Measurements from ENCODE around the gene DOCK6.

DOCK6 gene

DNA sequence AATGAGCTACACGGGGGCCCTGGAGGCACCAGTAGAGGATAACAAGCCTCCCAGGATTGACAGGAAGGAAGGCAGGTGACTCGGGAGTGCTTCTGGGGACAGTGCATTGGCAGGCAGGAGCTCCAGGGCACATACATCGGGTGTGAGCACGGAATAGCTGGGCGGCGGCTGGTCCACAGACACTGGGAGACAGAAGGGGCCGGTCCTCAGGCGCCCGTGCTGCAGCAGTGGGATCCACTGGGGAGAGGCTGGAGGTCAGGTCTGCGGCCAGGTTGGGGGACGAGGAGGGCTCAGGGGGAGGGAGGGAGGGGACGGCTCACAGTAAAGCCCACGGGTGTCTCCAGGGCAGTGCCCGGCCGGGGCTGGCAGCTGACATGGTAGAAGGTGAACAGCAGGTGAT, 25.0 kb downstream of the DOCK6 start:
- TF ChIP-seq CTCF (IDR thresholded peaks at IDR 0.05) = no peak

GRCh38 chr19:11236324-11237301, 25.7 kb downstream of the DOCK6 start:
- no peak for TF ChIP-seq CTCF (IDR thresholded peaks at IDR 0.05)

DNA sequence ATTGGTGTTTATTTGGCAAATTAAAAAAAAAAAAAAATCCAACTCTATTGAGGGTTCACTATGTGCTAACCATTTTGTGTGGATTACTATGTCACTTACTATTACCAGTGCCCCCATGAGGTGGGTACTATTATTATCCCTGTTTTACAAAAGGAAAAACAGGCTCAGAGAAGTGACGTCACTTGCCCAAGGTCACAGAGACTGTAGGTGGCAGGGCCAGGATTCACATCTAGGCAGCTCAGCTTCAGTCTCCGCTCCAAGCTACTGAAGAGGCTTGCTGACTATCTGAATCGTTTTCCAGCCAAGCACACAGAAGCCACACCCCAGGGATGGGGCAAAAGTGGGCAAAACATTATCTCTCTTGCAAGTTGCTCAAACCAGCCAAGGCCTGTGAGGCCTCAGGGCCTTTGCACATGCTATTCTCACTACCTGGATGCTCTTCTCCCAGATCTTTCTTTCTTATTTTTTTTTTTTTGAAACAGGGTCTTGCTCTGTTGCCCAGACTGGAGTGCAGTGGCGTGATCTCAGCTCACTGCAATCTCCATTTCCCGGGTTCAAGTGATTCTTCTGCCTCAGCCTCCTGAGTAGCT, 27.7 kb downstream of the DOCK6 start:
- no peak for TF ChIP-seq CTCF (IDR thresholded peaks at IDR 0.05)

- no peak for TF ChIP-seq CTCF (IDR thresholded peaks at IDR 0.05)
Observed at GRCh38 chr19:11233073-11233472, 29.3 kb downstream of the DOCK6 start.

DNA sequence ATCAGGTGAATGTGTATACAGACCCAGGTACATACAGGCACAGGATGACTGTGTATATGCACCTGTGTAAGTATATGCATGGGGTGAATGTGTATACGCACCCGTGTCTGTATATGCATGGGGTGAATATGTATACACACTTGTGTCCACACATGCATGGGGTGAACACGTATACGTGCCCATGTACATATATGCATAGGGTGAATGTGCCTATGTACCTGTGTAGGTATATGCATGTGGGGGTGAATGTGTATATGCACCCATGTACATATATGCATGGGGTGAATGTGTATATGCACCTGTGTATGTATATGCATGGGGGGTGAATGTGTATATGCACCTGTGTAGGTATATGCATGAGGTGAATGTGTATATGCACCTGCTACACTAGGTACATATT, 29.8 kb downstream of the DOCK6 start:
- TF ChIP-seq CTCF (IDR thresholded peaks at IDR 0.05) = no peak

- no peak for TF ChIP-seq CTCF (IDR thresholded peaks at IDR 0.05)
Observed at GRCh38 chr19:11230621-11231386, 31.5 kb downstream of the DOCK6 start.

DNA sequence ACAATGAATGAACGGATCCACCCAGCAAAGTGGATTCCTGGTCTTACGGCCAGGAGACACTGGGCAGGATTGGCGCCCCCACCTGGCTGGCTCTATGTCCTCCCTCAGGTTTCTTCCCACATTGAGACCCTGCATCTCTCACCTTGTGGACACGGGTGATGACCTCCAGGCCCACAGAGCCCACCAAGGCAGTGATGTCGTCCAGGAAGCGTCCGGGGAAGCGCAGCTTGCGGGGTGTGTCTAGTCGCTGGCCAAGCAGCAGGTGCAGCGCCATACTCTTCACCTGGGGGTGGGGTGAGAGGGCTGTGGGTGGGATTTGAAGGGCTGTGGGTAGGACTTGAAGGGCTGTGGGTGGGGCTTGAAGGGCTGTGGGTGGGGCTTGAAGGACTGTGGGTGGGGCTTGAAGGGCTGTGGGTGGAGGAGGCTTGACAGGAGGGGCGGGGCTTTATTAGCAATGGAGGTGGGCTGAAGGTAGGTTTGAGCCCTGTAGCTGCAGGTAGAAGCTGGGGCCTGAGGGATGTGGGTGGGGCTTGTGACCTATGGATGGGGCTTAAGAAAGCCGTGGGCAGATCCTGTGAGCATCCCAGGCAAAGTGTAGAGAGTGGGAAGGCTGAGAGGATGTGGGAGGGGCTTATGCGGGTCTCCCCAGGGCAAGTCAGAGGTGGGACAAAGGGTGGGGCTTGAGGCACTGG, 35.0 kb downstream of the DOCK6 start:
- no peak for TF ChIP-seq CTCF (IDR thresholded peaks at IDR 0.05)

Data from LNCAP (cell line).